ENCODE measurements around the gene DNAH2. TPM values are rescaled to one million over a fixed set of nuclear protein-coding genes. Genes with fewer than 3 reads are reported as not detected.
A peak's percentile ranks its signal among the peaks of the same experiment; 100 is the strongest.

The DNAH2 gene
- total RNA-seq, 1 experiment from 2014 or later = 0.13 TPM

DNA sequence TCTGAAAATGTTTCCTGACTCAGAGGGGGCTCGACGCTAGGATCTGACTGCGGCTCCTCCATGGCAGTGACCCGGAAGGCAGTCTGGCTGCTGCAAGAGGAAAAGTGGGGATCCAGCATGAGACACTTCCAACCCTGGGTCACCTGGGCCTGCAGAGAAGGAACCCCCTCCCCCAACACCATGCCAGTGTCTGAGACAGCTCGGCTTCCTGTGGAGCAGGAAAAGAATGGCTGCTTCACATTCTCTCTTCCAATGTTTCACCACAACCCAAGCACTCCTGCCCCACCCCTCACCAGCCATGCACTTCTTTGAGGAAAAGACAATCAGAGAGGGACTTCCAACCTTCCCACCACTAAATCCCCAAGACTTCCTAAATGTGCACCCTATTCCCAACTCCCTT lies 41.0 kb upstream of the DNAH2 start:
- Histone ChIP-seq H3K9me3 (ENCODE audit: control insufficient read depth, insufficient read depth, low read depth, low read length) (no peaks in the 10 kb centered on the region), H3K4me3 (ENCODE audit: low read depth in 2 of 2, low read length in 2 of 2) (no peak overlapping the region), H3K4me1 (ENCODE audit: control insufficient read depth, insufficient read depth, low read length) (no peaks in the 10 kb centered on the region), H3K36me3 (ENCODE audit: control insufficient read depth, insufficient read depth, low read length) (0 out of 2 replicates have a peak, but pooled peaks cover 5% of the 10 kb centered on the region), H3K27ac (ENCODE audit: low read length) (no peak overlapping the region), H3K27me3 (ENCODE audit: control insufficient read depth, insufficient read depth, low read length) (no peaks in the 10 kb centered on the region)
- ATAC-seq (no peak), DNase-seq (ENCODE audit: low read depth, low spot score) (no peak)
- in situ Hi-C loops (cut with HindIII; ENCODE audit: low pct_unique_long_range_greater_than_20kb, low sequenced_read_pairs) = no loop called here
- BruUV-seq (replicated peaks) = no TSS peak
- CTCF ChIA-PET = interaction anchor here (0.5 kb wide), 1 partner anchor 9 kb away, joined by 4 read pairs; no protein-coding TSS in a partner anchor
- POLR2A ChIA-PET = no interaction called here
- TF ChIP-seq, protein P1, sequence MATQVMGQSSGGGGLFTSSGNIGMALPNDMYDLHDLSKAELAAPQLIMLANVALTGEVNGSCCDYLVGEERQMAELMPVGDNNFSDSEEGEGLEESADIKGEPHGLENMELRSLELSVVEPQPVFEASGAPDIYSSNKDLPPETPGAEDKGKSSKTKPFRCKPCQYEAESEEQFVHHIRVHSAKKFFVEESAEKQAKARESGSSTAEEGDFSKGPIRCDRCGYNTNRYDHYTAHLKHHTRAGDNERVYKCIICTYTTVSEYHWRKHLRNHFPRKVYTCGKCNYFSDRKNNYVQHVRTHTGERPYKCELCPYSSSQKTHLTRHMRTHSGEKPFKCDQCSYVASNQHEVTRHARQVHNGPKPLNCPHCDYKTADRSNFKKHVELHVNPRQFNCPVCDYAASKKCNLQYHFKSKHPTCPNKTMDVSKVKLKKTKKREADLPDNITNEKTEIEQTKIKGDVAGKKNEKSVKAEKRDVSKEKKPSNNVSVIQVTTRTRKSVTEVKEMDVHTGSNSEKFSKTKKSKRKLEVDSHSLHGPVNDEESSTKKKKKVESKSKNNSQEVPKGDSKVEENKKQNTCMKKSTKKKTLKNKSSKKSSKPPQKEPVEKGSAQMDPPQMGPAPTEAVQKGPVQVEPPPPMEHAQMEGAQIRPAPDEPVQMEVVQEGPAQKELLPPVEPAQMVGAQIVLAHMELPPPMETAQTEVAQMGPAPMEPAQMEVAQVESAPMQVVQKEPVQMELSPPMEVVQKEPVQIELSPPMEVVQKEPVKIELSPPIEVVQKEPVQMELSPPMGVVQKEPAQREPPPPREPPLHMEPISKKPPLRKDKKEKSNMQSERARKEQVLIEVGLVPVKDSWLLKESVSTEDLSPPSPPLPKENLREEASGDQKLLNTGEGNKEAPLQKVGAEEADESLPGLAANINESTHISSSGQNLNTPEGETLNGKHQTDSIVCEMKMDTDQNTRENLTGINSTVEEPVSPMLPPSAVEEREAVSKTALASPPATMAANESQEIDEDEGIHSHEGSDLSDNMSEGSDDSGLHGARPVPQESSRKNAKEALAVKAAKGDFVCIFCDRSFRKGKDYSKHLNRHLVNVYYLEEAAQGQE (IDR thresholded peaks at IDR 0.05; ENCODE audit: insufficient read depth in 1 of 2, low read depth in 2 of 2, low read length in 1 of 2) = no peak
- TF ChIP-seq, protein P2, sequence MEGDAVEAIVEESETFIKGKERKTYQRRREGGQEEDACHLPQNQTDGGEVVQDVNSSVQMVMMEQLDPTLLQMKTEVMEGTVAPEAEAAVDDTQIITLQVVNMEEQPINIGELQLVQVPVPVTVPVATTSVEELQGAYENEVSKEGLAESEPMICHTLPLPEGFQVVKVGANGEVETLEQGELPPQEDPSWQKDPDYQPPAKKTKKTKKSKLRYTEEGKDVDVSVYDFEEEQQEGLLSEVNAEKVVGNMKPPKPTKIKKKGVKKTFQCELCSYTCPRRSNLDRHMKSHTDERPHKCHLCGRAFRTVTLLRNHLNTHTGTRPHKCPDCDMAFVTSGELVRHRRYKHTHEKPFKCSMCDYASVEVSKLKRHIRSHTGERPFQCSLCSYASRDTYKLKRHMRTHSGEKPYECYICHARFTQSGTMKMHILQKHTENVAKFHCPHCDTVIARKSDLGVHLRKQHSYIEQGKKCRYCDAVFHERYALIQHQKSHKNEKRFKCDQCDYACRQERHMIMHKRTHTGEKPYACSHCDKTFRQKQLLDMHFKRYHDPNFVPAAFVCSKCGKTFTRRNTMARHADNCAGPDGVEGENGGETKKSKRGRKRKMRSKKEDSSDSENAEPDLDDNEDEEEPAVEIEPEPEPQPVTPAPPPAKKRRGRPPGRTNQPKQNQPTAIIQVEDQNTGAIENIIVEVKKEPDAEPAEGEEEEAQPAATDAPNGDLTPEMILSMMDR (IDR thresholded peaks at IDR 0.05) = no peak
- no peak for TF ChIP-seq SIN3A (IDR thresholded peaks at IDR 0.05; ENCODE audit: borderline replicate concordance, insufficient read depth, low read depth, low read length)
- TF ChIP-seq TCF7L2 (IDR thresholded peaks at IDR 0.05; ENCODE audit: low read depth, low read length) = no peak
- no peak for TF ChIP-seq POLR2AphosphoS5 (IDR thresholded peaks at IDR 0.05; ENCODE audit: low read depth, low read length)
- intact Hi-C loops (cut with micrococcal nuclease; ENCODE audit: unreplicated experiment) = no loop called here

DNA sequence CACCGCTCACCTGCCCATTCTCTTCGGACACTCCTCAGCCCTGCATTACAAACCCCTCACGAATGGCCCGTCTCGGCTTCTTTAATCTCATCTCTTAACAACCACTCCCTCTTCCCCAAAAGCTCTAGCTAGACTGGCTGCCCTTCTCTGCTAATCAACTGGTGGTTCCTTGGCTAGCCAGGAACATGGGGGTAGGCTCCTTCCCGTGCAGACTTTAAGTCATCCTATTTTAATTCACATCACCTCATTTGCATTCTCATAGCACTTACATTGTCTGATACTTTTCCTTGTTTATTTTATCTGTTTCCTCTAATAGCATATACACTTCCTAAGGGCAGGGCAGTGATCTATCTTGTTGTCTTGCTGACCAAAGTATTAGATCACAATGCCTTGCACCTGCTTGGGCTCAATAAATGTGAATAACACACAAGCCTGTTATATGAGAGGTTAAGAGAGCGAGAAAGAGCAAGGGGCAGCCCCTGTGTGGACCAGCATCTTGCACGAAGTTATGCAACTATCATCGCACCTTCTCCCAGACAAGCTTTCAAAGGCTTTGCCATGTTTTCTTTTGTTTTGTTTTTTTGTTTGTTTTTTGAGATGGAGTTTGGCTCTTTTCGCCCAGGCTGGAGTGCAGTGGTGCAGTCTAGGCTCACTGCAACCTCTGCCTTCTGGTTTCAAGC lies 40.0 kb upstream of the DNAH2 start:
- Histone ChIP-seq H3K4me1 (ENCODE audit: control insufficient read depth, insufficient read depth, low read length) (no peaks in the 10 kb centered on the region), H3K27ac (ENCODE audit: low read length) (no peak overlapping the region), H3K36me3 (ENCODE audit: control insufficient read depth, insufficient read depth, low read length) (0 out of 2 replicates have a peak, but pooled peaks cover 2% of the 10 kb centered on the region), H3K4me3 (ENCODE audit: low read depth in 2 of 2, low read length in 2 of 2) (no peak overlapping the region), H3K27me3 (ENCODE audit: control insufficient read depth, insufficient read depth, low read length) (no peaks in the 10 kb centered on the region), H3K9me3 (ENCODE audit: control insufficient read depth, insufficient read depth, low read depth, low read length) (no peaks in the 10 kb centered on the region)
- BruUV-seq (replicated peaks) = TSS peak; percentile 32
- ATAC-seq (no peak), DNase-seq (ENCODE audit: low read depth, low spot score) (no peak)
- intact Hi-C loops (cut with micrococcal nuclease; ENCODE audit: unreplicated experiment) (no loop called here), in situ Hi-C loops (cut with HindIII; ENCODE audit: low pct_unique_long_range_greater_than_20kb, low sequenced_read_pairs) (no loop called here)
- TF ChIP-seq POLR2AphosphoS5 (IDR thresholded peaks at IDR 0.05; ENCODE audit: low read depth, low read length) (no peak), TCF7L2 (IDR thresholded peaks at IDR 0.05; ENCODE audit: low read depth, low read length) (no peak), SIN3A (IDR thresholded peaks at IDR 0.05; ENCODE audit: borderline replicate concordance, insufficient read depth, low read depth, low read length) (no peak)
- TF ChIP-seq, protein P2 (IDR thresholded peaks at IDR 0.05) = no peak
- TF ChIP-seq, protein P1 (IDR thresholded peaks at IDR 0.05; ENCODE audit: insufficient read depth in 1 of 2, low read depth in 2 of 2, low read length in 1 of 2) = no peak
- ChIA-PET POLR2A (no interaction called here), CTCF (interaction anchor here (0.5 kb wide), 1 partner anchor 8 kb away, joined by 4 read pairs; no protein-coding TSS in a partner anchor)
